HG03521 (cell line): ENCODE data around the gene RCE1.
A peak's percentile ranks its signal among the peaks of the same experiment; 100 is the strongest.

Experiments
- ATAC-seq: cut with Tn5 transposase; IDR thresholded peaks from one replicate; pipeline ENCODE4 v1.9.1; 2021; ENCODE audit warnings: mild to moderate bottlenecking, moderate library complexity; ENCODE audit not compliant: unreplicated experiment

Gene RCE1

GRCh38 chr11:66856496-66857233 is 13.4 kb downstream of the RCE1 start, which contains the start of gene LRFN4:
Gene LRFN4, plus strand, starts transcription at chr11:66857064. Its CDS starts 681 bp downstream, at chr11:66857745.
- peak; percentile 13 for ATAC-seq

GRCh38 chr11:66857234-66857926 is 14.1 kb downstream of the RCE1 start:
- no peak for ATAC-seq

GRCh38 chr11:66857927-66858185 is 14.6 kb downstream of the RCE1 start:
- ATAC-seq: no peak

GRCh38 chr11:66858186-66858938 is 15.1 kb downstream of the RCE1 start:
- no peak for ATAC-seq

- no peak for ATAC-seq
These were observed 15.9 kb downstream of the RCE1 start for GRCh38 chr11:66858939-66859685.

- ATAC-seq: no peak
These were observed 16.6 kb downstream of the RCE1 start for GRCh38 chr11:66859686-66860448.

GRCh38 chr11:66860449-66860831 is 17.2 kb downstream of the RCE1 start:
- ATAC-seq: no peak

- no peak for ATAC-seq
These were observed 18.0 kb downstream of the RCE1 start for GRCh38 chr11:66861038-66861773.

GRCh38 chr11:66861774-66862558 is 18.7 kb downstream of the RCE1 start:
- ATAC-seq: no peak

GRCh38 chr11:66862559-66863037 is 19.4 kb downstream of the RCE1 start:
- ATAC-seq: no peak

- ATAC-seq: no peak
These were observed 20.3 kb downstream of the RCE1 start for GRCh38 chr11:66863428-66864125.

- no peak for ATAC-seq
These were observed 21.1 kb downstream of the RCE1 start for GRCh38 chr11:66864172-66864901.

- no peak for ATAC-seq
These were observed 21.9 kb downstream of the RCE1 start for GRCh38 chr11:66864924-66865697.

GRCh38 chr11:66866007-66866406 is 22.8 kb downstream of the RCE1 start:
- ATAC-seq: no peak

- no peak for ATAC-seq
These were observed 23.3 kb downstream of the RCE1 start for GRCh38 chr11:66866511-66866986.

GRCh38 chr11:66867425-66868040 is 24.3 kb downstream of the RCE1 start:
- no peak for ATAC-seq
